Mesodermal cell (in vitro differentiated cells): ENCODE data around the gene IL4. TPM values are rescaled to one million over a fixed set of nuclear protein-coding genes. Genes with fewer than 3 reads are reported as not detected.
"Not testable (repeated sequence)": the region's sequence is repeated elsewhere in the genome, so short reads cannot be mapped to it uniquely, and the experiment has no call there.

Source experiments
- H3K27ac ChIP-seq: 2 replicates; pipeline ENCODE4 v1.7.0; 2013; ENCODE audit warnings: mild to moderate bottlenecking, low read depth, low read length, moderate library complexity; ENCODE audit not compliant: severe bottlenecking
- H3K36me3 ChIP-seq: 2 replicates; pipeline ENCODE4 v1.7.1; 2013; ENCODE audit warnings: mild to moderate bottlenecking, low read length, moderate library complexity; ENCODE audit not compliant: control insufficient read depth, insufficient read depth
- H3K4me1 ChIP-seq: one replicate; pipeline ENCODE4 v1.7.1; 2013; ENCODE audit warnings: mild to moderate bottlenecking, low read length; ENCODE audit not compliant: insufficient read depth, control insufficient read depth, poor library complexity, severe bottlenecking
- H3K4me3 ChIP-seq: 2 replicates; pipeline ENCODE4 v1.7.0; 2013; ENCODE audit warnings: low read length, control low read depth, mild to moderate bottlenecking; ENCODE audit not compliant: insufficient read depth, poor library complexity, severe bottlenecking; ENCODE audit errors: extremely low read depth
- H3K9me3 ChIP-seq: 2 replicates; pipeline ENCODE4 v1.7.1; 2013; ENCODE audit warnings: mild to moderate bottlenecking, low read length, moderate library complexity; ENCODE audit not compliant: control insufficient read depth
- WGBS, 2 experiments: methylation state at CpG; one replicate each; pipeline ENCODE4 v1.1.5; 2013; ENCODE audit warnings: missing lambda C conversion rate in 2 of 2; ENCODE audit not compliant: insufficient coverage in 2 of 2; 5-methylcytosine and 5-hydroxymethylcytosine counted together
- polyA plus RNA-seq, 2 experiments: library from polyadenylated mRNA; stranded (reverse); fragments of 50-300 nt; gene quantifications; one replicate each; pipeline ENCODE4 v1.2.3, GENCODE V29; 2013

Gene IL4
- polyA plus RNA-seq (2013, experiment 1 of 2), result not detected
- not detected for polyA plus RNA-seq (2013, experiment 2 of 2)

DNA sequence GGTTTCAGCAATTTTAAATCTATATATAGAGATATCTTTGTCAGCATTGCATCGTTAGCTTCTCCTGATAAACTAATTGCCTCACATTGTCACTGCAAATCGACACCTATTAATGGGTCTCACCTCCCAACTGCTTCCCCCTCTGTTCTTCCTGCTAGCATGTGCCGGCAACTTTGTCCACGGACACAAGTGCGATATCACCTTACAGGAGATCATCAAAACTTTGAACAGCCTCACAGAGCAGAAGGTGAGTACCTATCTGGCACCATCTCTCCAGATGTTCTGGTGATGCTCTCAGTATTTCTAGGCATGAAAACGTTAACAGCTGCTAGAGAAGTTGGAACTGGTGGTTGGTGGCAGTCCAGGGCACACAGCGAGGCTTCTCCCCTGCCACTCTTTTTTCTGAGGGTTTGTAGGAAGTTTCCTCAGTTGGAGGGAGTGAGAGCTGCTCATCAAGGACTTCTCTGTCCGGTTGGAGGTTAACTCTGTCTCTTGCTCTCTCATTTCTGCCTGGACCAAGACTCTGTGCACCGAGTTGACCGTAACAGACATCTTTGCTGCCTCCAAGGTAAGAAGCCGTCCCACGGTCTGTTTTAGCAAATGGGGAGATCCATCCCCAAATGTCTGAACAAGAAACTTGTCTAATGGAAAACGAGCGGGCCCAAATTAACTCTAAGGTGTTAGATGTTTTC, at the start of gene IL4:
TSS of gene IL4 (plus strand) at position 51 of the 692 bp plus-strand sequence. CDS start at position 113, 62 bp downstream.
- H3K36me3 ChIP-seq, result no peaks in the 10 kb centered on the region
- 83 to 87% methylated on average over 12 to 14 of the region's 14 CpGs for WGBS, 2 experiments
- H3K9me3 ChIP-seq, result no peaks in the 10 kb centered on the region
- peaks cover 18% of the 10 kb centered on the region for H3K4me1 ChIP-seq
- no peak within 1 kb of the TSS for H3K27ac ChIP-seq
- no peak within 1 kb of the TSS for H3K4me3 ChIP-seq

- WGBS, 2 experiments, result 86 to 94% methylated on average over 1 to 2 of the region's 2 CpGs
- H3K27ac ChIP-seq, result no peak overlapping the region
- H3K9me3 ChIP-seq, result no peaks in the 10 kb centered on the region
- H3K36me3 ChIP-seq, result peaks cover 2% of the 10 kb centered on the region
- H3K4me1 ChIP-seq, result no peaks in the 10 kb centered on the region
- no peak overlapping the region for H3K4me3 ChIP-seq
Measured at GRCh38 chr5:132627470-132627869, 46.3 kb upstream of the IL4 start.

GRCh38 chr5:132628814-132629213, 45.0 kb upstream of the IL4 start:
- Histone ChIP-seq H3K9me3 (no peaks in the 10 kb centered on the region), H3K4me1 (no peaks in the 10 kb centered on the region), H3K36me3 (no peaks in the 10 kb centered on the region), H3K4me3 (no peak overlapping the region), H3K27ac (no peak overlapping the region)
- WGBS, 2 experiments, result 100% methylated on average over 1 of the region's 2 CpGs; no CpG with 5 or more reads in 1 of the 2 experiments

GRCh38 chr5:132629230-132629944, 44.4 kb upstream of the IL4 start:
- Histone ChIP-seq H3K27ac (no peak overlapping the region), H3K9me3 (no peaks in the 10 kb centered on the region), H3K4me3 (no peak overlapping the region), H3K36me3 (no peaks in the 10 kb centered on the region), H3K4me1 (no peaks in the 10 kb centered on the region)
- 90 to 93% methylated on average over 4 of the region's 5 CpGs for WGBS, 2 experiments

- H3K27ac ChIP-seq, H3K36me3 ChIP-seq, H3K4me3 ChIP-seq, H3K9me3 ChIP-seq, H3K4me1 ChIP-seq: not testable (repeated sequence)
- WGBS, 2 experiments, result 100% methylated on average over 2 of the region's 4 CpGs
Measured at GRCh38 chr5:132633587-132633986, 40.2 kb upstream of the IL4 start.

- Histone ChIP-seq H3K27ac (no peak overlapping the region), H3K36me3 (peaks cover 19% of the 10 kb centered on the region), H3K4me3 (no peak overlapping the region), H3K4me1 (no peaks in the 10 kb centered on the region), H3K9me3 (no peaks in the 10 kb centered on the region)
- no CpG with 5 or more reads among the region's 4 CpGs for WGBS, 2 experiments
Measured at GRCh38 chr5:132635873-132636272, 37.9 kb upstream of the IL4 start.

- Histone ChIP-seq H3K4me1 (no peaks in the 10 kb centered on the region), H3K9me3 (no peaks in the 10 kb centered on the region), H3K27ac (no peak overlapping the region), H3K36me3 (peaks cover 21% of the 10 kb centered on the region), H3K4me3 (no peak overlapping the region)
- WGBS, 2 experiments, result 86 to 96% methylated on average over 4 of the region's 4 CpGs
Measured at GRCh38 chr5:132637241-132637640, 36.5 kb upstream of the IL4 start.

DNA sequence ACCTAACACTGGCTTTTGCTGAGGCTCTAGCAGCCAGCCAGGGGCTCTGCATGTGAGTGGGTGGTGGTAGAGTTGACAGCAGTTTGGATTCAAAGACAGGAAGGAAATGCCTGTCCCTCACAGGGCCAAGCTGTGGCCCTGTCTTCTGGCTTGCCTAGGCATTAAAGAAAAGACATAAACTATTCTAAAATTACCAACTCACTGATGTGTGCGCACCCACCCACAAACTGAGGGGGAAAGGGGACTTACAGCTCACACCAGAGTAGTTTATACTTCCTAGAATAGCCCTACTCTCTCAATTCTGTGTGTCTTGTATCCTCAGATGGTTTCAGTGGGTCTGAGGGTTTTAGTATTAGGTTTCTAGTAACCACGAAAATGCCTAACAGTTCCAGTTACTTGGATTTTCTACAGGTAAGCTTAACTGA, 34.1 kb upstream of the IL4 start:
- Histone ChIP-seq H3K9me3 (no peaks in the 10 kb centered on the region), H3K27ac (no peak overlapping the region), H3K36me3 (peaks cover 33% of the 10 kb centered on the region), H3K4me3 (no peak overlapping the region), H3K4me1 (no peaks in the 10 kb centered on the region)
- 100% methylated on average over 1 of the region's 2 CpGs; no CpG with 5 or more reads in 1 of the 2 experiments for WGBS, 2 experiments

- no peaks in the 10 kb centered on the region for H3K9me3 ChIP-seq
- H3K4me3 ChIP-seq, result no peak overlapping the region
- H3K27ac ChIP-seq, result no peak overlapping the region
- WGBS, 2 experiments, result 92 to 96% methylated on average over 3 to 4 of the region's 4 CpGs
- peaks cover 33% of the 10 kb centered on the region for H3K36me3 ChIP-seq
- no peaks in the 10 kb centered on the region for H3K4me1 ChIP-seq
Measured at GRCh38 chr5:132640613-132641012, 33.2 kb upstream of the IL4 start.

- Histone ChIP-seq H3K4me1 (no peaks in the 10 kb centered on the region), H3K4me3 (no peak overlapping the region), H3K27ac (no peak overlapping the region), H3K36me3 (peaks cover 33% of the 10 kb centered on the region), H3K9me3 (no peaks in the 10 kb centered on the region)
- 100% methylated on average over 1 to 2 of the region's 3 CpGs for WGBS, 2 experiments
Measured at GRCh38 chr5:132641241-132641723, 32.5 kb upstream of the IL4 start.

GRCh38 chr5:132641841-132642240, 31.9 kb upstream of the IL4 start:
- H3K4me3 ChIP-seq, result no peak overlapping the region
- H3K4me1 ChIP-seq, result no peaks in the 10 kb centered on the region
- H3K36me3 ChIP-seq, result peaks cover 33% of the 10 kb centered on the region
- no peak overlapping the region for H3K27ac ChIP-seq
- 84 to 100% methylated on average over 2 to 3 of the region's 3 CpGs for WGBS, 2 experiments
- H3K9me3 ChIP-seq, result no peaks in the 10 kb centered on the region
